C4-2B (cell line): ENCODE measurements around the gene CCL24.
"Not testable (repeated sequence)": the region's sequence is repeated elsewhere in the genome, so short reads cannot be mapped to it uniquely, and the experiment has no call there.

ENCODE experiments used
- H3K27ac ChIP-seq: fragments of 450-650 bp; 2 replicates; pipeline ENCODE4 v1.5.1; 2017
- ZFX ChIP-seq: fragments of 450-650 bp; IDR thresholded peaks from 2 replicates; pipeline ENCODE4 v1.6.1; 2017
- TF ChIP-seq, protein P1 (sequence below): fragments of 450-650 bp; conservative IDR thresholded peaks from 2 replicates; pipeline ENCODE4 v1.5.1; 2017; ENCODE audit warnings: mild to moderate bottlenecking

Gene CCL24

GRCh38 chr7:75847707-75848106 is 34.1 kb upstream of the CCL24 start:
- TF ChIP-seq ZFX, result no peak
- TF ChIP-seq, protein P1, sequence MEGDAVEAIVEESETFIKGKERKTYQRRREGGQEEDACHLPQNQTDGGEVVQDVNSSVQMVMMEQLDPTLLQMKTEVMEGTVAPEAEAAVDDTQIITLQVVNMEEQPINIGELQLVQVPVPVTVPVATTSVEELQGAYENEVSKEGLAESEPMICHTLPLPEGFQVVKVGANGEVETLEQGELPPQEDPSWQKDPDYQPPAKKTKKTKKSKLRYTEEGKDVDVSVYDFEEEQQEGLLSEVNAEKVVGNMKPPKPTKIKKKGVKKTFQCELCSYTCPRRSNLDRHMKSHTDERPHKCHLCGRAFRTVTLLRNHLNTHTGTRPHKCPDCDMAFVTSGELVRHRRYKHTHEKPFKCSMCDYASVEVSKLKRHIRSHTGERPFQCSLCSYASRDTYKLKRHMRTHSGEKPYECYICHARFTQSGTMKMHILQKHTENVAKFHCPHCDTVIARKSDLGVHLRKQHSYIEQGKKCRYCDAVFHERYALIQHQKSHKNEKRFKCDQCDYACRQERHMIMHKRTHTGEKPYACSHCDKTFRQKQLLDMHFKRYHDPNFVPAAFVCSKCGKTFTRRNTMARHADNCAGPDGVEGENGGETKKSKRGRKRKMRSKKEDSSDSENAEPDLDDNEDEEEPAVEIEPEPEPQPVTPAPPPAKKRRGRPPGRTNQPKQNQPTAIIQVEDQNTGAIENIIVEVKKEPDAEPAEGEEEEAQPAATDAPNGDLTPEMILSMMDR, result no peak
- H3K27ac ChIP-seq, result no peak overlapping the region

- not testable (repeated sequence) for H3K27ac ChIP-seq
These were observed 31.5 kb upstream of the CCL24 start for GRCh38 chr7:75845132-75845531.

GRCh38 chr7:75844158-75844557 is 30.6 kb upstream of the CCL24 start:
- no peak overlapping the region for H3K27ac ChIP-seq

DNA sequence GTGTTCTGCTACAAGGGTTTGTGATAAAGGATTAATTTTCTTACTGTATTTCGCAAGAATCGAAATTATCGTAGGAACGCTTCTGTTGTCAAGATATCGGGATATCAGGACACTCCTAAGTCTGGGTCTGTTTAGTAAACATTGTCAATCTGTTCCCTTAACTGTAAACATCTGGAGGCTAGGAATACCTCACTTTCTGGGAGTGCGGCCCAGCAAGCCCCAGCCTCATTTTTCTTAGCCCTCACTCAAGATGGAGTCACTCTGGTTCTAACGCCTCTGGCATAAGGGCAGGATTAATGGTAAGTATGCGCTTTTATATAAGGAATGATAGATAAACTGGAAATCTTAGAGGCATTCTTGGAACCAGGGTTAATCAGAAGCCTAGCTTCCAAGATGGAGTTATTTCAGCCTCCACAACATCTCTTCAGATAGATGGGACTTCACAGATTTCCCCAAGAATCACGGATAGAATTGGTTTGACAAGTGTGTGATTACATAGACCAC is 30.1 kb upstream of the CCL24 start:
- TF ChIP-seq, protein P1, result no peak
- TF ChIP-seq ZFX, result no peak
- no peak overlapping the region for H3K27ac ChIP-seq

More at GRCh38 chr7:75844158-75844557, 30.6 kb upstream of the CCL24 start:
- TF ChIP-seq, protein P1, result no peak
- no peak for TF ChIP-seq ZFX

DNA sequence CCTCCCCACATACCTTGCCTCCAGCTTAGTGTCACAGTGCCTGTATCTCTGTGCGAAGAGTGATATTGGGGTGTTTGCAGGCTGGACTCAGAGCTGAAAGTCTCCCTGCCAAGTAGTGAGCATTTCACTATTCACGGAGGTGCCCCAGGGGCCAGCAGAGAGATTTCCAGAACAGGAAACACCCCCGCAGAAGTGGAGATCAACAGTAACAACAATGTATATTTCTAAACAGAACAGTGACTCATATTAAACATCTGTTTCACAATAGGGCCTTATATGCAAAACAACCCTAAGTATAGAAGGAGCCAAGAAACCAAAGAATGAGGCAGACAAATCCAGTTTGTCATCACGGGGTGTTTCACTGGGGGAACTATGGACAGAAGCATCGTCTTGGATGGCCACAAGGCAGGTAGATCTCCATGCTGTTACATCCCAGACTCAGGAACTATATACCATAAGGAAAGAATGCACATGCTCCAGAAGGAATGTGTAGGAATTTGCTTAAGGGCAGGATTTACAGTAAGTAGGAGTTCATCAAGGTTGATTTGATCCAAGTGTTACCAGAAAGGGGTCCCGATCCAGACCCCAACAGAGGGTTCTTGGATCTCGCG is 29.3 kb upstream of the CCL24 start:
- TF ChIP-seq, protein P1, result no peak
- TF ChIP-seq ZFX, result no peak
- no peak overlapping the region for H3K27ac ChIP-seq

DNA sequence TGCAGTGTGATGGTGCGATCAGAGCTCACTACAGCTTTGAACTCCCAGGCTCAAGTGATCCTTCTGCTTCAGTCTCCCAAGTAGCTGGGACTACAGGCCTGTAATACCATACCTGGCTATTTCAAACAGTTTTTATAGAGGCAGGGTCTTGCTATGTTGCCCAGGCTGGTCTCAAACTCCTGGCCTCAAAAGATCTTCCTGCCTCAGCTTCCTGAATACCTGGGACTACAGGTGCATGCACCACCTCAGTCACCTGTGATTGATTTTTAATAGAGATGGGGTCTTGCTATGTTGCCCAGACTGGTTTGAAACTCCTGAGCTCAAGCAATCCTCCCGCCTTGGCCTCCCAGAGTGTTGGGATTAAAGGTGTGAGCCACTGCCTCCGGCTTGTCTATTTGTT is 26.4 kb upstream of the CCL24 start:
- no peak overlapping the region for H3K27ac ChIP-seq
- TF ChIP-seq, protein P1, result no peak
- no peak for TF ChIP-seq ZFX

GRCh38 chr7:75838281-75838930 is 24.8 kb upstream of the CCL24 start:
- H3K27ac ChIP-seq, result not testable (repeated sequence)

DNA sequence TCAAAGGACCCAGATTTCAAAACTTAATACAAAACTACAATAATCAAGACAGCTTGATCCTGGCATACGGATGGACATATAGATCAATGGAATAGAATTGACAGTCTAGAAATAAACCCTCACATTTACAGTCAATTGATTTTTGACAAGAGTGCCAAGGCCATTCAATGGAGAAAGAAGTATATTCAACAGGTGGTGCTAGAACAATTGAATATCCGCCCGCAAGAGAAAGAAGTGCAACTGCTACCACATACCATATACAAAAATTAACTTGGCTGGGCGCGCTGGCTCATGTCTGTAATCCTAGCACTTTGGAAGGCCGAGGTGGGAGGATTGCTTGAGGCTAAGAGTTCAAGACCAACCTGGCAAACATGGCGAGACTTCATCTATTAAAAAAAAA is 23.2 kb upstream of the CCL24 start:
- no peak for TF ChIP-seq ZFX
- TF ChIP-seq, protein P1, result no peak
- no peak overlapping the region for H3K27ac ChIP-seq
